DMS 273 (cell line): ENCODE measurements around the gene OPCML.
A peak's percentile ranks its signal among the peaks of the same experiment; 100 is the strongest.

ENCODE experiments used
- DNase-seq: peaks from one replicate; lab custom pipeline; 2025; ENCODE audit not compliant: unreplicated experiment; lab: John Stamatoyannopoulos, UW

Gene OPCML

DNA sequence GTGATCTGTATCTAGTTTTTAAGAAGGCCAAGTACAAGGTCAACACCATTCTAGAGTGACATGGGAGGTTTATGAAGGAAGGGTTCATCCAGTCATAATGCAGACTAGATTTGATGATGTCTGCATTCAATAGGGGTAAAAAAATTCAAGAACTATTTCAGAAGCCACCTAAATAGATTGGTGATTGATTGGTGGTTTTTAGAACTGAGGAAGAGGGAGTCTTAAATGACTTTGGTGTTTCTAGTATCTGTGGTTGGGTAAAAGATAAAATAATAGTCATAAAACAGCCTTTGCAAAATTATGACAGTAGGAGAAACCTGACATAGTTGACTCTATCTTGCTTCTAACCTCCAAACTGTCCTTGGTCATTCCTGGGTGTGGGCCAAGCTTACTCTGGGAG, 114.1 kb downstream of the OPCML start:
- no peak for DNase-seq

DNA sequence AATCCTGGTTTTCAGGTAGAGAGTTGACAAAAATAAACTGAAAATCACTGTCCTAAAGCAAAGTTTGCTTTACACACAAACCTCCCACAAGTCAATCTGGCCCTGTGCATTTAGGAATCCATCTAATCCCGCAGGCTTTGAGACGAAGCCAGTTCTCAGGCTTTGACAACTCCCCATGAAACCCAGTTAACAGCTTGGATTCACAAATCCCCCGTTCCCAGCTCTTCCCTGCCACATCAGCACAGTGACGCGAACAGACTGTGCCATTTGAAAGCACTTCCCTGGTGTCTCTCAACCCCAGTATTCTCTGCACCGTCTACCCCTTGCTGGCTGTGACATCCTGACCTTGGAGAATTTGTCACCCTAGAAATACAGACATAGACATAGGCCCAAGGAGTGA, 117.8 kb downstream of the OPCML start:
- no peak for DNase-seq

DNA sequence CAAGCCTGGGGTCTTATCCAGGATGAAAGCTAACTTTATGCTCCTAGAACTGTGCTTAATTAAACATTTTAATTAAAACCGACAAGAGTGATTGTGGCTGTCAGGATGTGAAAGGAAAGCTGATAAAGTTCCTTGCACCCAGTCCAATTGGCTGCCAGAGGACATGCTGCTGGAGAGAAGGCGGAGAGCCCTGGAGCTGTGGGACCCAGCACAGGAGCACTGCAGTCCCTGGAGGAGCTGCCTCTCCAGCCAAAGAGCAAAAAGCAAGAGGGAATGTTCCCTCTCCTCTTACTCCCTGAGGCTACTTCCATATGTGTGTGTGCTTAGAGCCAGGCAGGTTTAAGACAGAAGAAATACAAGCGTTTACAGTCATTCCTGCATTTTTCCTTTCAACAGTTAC, 118.6 kb downstream of the OPCML start:
- no peak for DNase-seq

DNA sequence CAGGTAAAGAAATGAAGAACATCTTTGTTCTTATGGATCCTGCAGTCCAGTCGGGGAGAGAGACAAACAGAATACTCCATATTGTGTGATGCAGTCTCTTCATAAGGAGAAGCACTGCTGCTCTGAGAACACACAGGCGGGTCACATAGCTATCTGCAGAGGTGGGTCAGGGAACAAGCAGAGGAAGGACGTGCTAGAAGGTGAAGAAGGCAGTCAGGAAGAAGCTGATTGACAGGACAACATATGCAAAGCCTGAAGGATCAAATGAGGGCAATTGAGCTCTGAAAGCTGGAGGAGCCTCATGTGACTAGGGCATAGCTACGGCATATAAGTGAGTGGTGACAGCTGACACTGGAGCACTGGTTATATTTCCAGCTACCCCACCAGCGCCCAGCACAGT, 122.5 kb downstream of the OPCML start:
- no peak for DNase-seq

DNA sequence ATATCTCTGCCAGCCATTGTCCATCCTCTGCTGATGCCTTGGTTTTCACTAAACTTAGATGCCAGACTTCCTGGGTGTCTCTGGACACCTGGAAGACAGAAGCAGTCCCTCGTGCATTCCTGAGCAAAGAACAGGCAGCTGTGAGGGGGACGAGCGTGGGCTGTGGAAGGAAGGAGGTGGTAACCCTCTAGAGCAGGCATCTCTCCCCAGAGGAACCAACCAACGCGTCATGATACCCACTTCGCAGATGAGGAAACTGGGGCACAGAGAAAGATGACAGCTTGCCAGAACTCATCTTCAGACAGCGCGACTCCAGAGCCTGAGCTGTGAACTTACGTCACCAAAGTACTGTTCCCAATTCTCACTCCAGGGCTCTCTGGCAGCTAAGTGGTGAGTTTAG, 123.4 kb downstream of the OPCML start:
- no peak for DNase-seq

DNA sequence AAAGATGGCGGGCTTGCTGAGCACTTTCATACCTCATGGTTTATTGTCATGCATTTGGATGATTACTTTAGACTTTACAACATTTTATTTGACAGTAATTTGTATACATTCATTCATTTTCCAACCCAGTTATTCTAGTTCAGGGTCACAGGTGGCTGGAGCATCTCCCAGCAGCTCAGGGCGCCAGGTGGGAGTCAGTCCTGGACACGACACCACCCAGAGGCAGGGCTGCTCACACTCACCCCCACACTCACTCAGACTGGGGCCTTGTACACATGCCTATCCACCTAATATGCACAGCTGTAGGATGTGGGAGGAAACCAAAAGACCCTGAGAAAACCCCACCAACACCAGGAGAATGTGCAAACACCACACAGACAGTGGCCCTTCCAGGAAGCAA, 123.9 kb downstream of the OPCML start:
- no peak for DNase-seq

- no peak for DNase-seq
Measured at GRCh38 chr11:133406489-133406888, 125.8 kb downstream of the OPCML start.

- DNase-seq: peak; percentile 12
Measured at GRCh38 chr11:133403900-133404299, 128.4 kb downstream of the OPCML start.

GRCh38 chr11:133402551-133402950, 129.8 kb downstream of the OPCML start:
- no peak for DNase-seq

- DNase-seq: no peak
Measured at GRCh38 chr11:133399855-133400625, 132.3 kb downstream of the OPCML start.

DNA sequence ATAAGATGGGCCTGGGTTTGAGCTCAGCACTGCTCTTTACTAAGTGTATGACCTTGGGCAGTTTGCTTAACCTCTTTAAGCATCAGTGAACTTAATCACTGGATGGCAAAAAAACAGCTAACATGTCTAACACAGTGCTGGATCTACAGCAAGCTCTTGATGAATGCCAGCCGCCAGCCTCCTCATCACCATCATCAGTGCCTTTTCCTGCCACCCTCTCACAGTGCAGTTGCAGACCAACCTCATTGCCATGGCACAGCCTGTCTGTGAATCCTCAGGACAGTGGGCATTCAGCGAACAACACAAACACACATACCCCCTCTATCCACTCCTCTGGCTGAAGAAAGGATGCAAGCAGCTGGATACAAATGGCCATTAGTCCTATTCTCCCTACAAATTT, 133.0 kb downstream of the OPCML start:
- no peak for DNase-seq

DNA sequence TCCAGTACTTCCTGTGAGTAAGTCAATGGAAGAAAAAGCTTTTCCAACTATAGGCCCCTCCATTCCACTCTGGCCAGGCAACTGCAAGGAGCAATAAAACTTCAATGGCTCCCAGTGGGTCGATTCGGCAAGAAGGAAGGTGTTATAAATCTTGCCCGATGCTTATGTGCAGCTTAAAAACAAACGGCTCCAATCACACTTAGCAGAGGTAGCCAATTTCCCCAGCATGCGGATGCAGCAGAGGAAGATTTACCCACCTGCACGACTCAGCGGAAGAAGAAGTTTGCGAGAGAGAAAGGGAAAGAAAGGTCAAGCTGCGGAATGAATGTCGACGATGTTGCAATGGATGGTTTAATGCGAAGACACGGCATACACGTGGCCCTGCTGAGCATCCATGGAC, 141.5 kb downstream of the OPCML start:
- DNase-seq: no peak

DNA sequence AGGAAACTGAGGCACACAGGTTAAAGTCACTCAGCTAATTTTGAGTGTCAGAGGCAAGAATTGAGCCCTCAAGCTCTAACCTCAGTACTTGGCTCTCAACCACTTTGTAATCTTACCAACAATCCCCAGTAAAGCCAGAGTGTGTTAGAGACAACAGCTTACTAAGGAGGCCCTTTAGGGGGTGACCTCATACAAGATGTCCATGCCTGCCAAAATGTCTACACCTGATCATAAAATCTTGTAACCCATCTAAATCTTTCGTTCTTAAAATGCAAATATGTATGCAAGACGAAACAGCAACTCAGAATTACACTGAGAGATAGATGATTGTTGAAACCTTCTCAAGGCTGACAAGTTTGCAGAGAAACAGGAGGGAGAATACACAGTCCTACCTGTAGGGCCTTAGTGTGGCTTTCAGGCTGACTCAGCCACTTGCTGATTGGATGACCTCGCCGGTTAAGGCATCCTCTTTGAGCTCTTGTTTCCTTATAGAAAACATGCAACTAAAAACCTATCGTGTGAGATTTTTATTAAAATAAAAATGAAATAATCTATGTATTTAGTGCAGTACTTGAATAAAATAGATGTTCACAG, 143.2 kb downstream of the OPCML start:
- no peak for DNase-seq

- no peak for DNase-seq
Measured at GRCh38 chr11:133388260-133388659, 144.0 kb downstream of the OPCML start.

- no peak for DNase-seq
Measured at GRCh38 chr11:133386852-133387251, 145.4 kb downstream of the OPCML start.

DNA sequence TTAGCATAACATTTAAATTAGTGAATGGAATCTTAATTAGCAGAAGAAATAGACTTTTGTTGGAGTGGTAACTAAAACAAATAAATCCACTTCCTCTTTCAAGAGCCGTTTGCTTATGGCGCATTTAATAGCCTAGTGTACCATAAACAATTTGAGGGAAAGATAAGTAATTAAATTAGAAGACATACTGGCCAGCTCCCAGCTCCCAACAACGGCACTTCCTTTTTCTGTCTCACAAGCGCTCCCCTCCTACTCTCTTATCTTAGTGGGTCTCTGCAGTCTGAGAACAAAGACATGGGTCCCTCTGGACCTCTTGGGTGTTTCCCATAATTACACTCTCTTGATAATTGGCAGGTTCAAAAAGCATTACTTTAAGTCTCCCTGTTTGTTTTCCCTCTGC, 146.0 kb downstream of the OPCML start:
- DNase-seq: no peak

- no peak for DNase-seq
Measured at GRCh38 chr11:133385781-133386180, 146.5 kb downstream of the OPCML start.

GRCh38 chr11:133384731-133385130, 147.6 kb downstream of the OPCML start:
- DNase-seq: no peak

- DNase-seq: no peak
Measured at GRCh38 chr11:133383689-133384088, 148.6 kb downstream of the OPCML start.

GRCh38 chr11:133383201-133383600, 149.1 kb downstream of the OPCML start:
- DNase-seq: no peak

GRCh38 chr11:133382131-133382812, 150.0 kb downstream of the OPCML start:
- DNase-seq: no peak

DNA sequence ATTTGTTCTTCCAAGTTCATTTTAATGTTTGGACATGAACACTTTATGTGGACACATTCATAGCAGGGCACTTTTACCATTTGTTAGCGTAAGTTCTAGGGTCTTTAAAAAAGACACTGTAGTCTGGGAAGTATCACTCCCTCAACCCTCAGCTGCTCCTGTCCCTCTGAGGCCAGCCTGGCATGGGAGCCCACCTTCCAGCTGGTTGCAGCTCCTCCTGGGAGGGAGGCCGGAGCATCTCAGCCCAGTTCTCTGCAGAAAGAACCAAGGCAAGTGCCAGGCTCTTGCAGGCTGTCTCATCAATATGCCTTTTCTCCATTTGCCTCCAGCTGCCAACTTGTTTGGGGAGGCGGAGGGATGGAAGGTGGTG, 150.6 kb downstream of the OPCML start:
- no peak for DNase-seq
